HL-60/S4 treated with retinoic acid at 250 ng/mL for 4 days and 3 days (cell line): ENCODE results near the gene VEGFC.

Source experiments
- in situ Hi-C: fragments of 300-500 bp; cut with MboI; formaldehyde crosslinking; loops from 2 replicates; pipeline ENCODE4 v1.7.0; 2022; ENCODE audit warnings: low sequenced_read_pairs

The VEGFC gene

DNA sequence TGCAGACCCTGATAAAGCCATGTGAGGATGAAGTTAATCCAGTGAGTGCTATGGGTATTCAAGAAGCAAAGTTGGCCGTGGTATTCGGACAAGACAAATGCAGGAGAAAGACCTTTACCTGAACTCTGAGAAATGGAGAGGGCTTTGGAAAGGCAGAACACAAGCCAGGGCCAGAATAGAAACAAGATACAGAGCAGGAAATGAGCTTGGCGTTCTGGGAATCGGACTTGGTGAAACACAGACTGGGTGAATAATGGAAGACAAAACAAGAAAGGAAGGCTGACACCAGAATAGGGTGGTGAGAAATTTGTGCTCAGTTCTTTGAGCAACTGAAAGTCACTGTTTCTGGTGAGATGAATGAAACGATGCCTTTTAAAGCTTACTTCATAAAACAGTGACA is 83.3 kb downstream of the VEGFC start:
- in situ Hi-C loops = no loop called here

DNA sequence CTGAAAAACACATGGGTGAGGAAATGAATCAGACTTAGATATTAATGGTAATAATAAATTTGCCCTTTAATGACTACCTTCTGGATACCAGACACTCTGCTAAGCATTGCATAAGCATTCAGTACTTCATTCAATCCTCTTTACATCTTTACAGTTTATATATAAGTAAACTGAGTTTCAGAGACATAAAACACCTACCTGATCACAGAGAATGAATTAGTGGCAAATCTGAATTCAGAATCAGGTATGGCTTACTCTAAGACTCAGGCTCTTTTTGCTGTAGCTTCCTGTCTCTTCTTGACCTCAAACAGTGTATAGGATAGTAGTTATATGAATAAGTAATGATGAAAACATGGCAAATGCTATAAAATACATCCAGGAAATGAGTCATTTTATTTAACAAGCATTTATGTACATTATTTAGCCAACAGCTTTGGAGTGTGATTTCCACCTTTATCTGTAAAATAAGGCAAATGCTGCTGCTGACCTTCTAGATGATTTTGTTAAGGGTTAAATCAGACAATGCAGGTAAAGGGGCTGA is 83.9 kb downstream of the VEGFC start:
- in situ Hi-C loops = no loop called here

DNA sequence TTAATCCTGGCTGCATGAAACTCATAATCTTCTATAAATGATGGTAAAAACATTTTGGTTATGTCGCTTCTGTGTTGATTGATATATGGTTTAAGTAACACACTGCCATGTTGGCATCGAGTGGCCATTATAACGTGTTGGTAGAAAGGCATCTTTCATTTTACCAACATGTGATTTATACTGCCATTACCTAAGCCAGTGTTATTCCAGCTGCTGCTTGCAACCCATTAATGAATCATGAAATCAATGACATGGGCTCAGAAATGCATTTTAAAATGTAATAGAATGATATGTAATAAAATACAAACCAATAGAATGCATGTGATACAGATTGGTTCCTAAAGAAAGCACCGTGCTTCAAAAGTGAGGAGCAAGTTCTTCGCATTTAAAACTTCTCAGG is 102.0 kb downstream of the VEGFC start:
- in situ Hi-C loops = no loop called here

DNA sequence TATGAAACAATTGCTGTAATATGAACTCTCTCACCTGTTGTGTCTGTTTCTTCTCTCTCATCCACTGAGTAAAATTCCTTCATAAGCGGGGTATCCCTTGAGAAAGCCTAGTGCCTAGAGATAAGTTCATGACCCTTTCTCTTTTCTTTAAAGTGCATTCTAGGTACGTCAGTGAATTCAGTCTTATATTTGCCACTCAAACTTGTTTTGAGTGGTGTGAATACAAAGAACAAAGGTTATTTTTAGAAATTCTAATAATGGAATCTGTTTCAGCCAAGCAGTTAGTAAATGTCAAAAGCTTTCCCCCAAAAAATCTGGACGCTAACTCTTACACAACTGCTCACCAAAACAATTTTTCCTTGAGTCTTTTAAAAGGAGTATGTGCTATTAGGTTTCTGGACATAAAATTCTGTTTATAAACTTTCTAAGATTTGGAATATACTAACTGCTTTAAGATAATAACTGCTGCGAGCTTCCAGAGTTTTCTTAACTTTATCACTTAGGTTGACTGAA is 112.0 kb downstream of the VEGFC start:
- in situ Hi-C loops = no loop called here

DNA sequence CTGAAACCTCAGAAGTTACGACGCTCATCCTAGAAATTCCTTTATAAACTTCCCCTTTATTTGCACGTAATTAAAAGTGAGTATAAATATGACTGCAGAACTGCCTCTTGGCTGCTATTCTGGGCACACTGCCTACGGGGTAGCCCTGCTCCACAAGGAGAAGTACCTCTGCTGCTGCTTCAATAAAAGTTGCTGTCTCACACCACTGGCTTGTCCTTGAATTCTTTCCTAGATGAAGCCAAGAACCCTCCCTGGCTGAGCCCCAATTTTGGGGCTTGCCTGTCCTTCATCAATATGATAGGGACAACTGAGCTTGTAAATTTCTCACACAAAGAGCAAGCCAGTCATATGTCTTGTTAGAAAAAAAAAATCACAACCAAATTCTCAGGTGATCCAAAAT is 115.8 kb downstream of the VEGFC start:
- in situ Hi-C loops = no loop called here

DNA sequence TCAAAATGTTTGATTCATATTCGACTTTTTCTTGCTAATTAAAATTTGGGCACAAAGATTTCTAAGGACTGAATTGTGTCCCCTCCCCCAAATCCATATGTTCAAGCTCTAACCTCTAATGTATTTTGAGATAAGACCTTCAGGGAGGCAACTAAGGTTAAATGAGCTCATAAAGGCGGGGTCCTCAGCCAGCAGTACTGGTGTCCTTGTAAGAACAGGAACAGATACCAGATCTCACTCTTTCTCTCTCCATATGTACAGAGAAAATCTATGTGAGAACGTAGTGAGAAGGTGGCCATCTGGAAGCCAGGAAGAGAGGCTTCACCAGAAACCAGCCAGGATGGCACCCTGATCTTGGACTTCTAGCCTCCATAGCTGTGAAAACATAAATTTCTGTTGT is 116.9 kb downstream of the VEGFC start:
- in situ Hi-C loops = no loop called here

DNA sequence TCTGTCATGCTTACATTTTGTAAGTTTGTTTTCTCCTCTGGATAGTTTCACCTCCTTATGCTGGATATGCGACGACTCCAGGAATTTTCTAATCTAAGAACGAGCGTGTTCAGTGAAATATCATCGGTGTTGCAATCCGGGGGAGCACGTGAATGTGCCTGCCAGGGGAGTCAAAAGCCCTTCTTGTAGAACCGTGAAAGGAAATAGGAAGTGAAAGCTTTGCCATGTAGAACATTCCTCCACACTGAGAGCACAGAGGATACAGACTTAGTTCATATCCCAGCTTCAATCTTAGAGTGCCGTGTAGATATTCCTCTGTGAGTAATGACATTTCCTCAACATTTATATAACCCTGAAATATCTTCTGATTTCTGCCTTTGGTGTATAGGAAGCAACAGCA is 121.2 kb downstream of the VEGFC start:
- in situ Hi-C loops = no loop called here

DNA sequence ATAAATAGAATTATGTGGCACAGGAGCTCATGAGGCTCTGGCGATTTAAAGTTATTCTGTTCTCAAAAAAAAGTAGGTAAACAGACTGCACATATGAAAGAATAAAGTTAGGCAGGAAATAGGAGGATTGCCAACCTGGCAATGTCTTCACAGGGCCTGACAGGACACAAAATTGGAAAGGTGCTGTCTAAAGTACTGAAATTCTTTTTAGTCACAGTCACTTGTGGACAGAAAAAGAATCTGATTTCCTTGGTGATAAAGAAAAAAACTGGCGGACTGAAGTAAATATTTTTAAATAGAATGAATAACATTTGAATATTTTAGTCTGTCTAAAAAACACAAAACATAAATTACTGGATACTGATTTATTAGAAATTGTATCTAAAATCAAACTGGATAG is 124.4 kb downstream of the VEGFC start:
- in situ Hi-C loops = no loop called here

DNA sequence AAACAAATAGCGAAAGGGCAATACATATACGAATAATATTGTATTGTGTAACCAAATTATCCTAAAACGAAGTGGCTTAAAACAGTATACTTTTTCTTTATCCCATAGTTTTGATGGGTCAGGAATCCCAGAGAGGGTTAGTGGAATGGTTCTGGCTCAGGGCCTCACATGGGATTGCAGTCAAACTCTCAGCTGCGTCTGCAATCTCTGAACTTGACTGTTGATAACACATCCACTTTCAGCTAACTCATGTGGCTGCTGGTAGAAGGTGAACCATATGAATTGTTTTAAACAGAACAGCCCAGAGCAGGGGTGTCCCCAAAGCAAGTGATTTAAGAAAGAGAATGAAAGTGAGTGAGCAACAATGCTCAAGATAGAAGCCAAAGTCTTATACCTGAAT is 127.8 kb downstream of the VEGFC start:
- in situ Hi-C loops = no loop called here

DNA sequence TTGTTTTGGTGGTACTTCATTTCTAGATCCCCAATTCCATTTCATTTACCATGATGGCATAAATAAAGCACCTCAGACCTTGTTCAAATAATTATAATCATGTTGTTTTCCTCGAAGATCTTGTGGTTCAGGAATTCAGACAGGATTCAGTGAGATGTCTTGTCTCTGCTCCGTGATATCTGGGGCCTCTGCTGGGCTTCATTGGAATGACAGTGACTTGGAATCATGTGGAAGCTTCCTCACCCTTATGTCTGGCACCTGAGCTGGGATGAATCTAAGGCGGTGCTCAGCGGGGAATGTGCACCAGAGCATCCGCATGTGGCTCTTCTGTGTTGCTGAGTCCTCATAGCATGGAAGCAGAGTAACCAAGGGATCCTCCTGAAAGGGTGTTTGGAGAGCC is 132.2 kb downstream of the VEGFC start:
- in situ Hi-C loops = no loop called here

DNA sequence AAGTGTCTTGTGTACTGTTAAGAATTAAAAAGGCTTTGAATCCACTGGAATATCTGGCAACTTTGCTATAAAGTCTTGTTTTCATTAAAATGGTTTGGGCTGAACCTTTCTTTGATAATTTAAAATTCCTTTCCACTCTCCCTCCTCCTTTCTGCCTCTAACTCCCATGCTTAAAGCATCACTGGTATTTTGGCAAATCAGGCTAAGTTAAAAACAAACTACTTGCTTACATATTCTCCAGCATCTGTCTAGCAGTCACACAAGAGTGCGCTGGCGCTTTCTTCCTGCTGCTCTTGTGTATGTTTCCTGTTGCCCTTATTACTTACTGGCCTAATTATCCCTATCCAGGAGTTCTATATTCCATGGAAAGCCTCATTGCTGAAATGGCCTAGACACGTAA is 136.6 kb downstream of the VEGFC start:
- in situ Hi-C loops = no loop called here

DNA sequence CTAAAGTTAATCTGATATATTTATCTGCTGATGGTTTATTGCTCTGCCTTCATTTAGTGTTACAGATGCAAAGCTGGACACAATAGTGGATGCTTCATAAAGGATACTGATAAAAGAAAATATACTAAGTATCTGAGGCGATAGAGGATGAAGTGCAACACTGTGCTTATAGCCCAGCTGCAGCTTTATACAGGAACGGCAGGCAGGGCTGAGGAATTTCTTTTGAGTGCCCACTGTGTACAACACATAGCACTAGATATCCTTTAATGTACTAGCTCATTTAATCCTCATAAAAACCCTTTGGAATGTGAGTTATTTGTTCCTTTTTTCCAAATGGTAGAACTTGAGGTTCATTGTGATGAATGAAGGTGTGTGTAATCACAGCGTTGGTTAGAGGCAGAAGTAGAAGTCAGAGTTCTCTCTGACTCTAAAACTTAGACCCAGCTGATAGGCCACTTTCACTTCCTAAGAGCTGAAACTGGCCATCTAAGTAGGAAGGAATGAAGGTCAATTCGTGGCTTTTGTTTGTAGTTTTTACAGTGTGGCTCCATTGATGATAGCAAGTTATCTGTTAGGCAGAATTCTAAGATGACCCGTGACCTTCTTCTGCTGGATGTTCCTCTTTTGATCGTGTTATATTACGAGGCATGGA is 138.0 kb downstream of the VEGFC start:
- in situ Hi-C loops = no loop called here

DNA sequence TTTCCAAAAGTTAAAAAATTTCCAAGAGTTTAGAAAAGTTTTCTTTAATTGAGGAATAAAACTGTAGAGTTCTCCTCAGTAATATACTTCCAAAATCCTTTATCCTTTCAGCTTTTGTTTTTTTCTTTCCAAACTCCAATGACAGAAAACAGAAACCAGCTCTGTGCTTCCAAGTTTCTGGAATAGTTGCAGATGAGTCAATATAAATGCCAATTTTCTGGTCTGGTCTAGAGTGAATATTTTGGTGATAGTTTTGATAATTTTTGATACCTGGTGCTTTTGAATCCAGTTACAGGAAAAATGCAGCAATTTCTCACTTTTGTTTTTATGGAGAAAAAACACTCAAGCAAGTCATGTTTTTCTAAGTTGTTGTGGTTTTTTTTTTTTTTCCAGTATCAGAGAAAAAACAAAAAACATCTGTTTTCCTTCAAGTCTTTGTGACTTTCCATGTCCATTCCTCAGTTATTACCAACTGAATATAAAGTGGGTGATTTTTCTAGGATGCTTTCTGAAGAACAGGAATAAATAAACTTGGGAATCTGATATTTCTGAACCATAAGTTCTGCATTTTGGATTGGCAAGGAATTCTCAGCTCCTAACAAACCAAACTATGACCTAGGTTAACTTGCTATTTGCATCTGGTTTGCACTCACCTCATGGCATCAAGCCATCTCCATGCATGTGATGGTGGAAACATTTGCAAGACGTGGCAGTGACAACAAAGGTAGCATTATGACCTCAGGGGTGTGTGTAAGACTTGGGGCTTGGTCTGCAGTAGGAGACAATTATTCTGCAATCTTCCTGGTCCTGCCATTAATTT is 139.1 kb downstream of the VEGFC start:
- in situ Hi-C loops = no loop called here

DNA sequence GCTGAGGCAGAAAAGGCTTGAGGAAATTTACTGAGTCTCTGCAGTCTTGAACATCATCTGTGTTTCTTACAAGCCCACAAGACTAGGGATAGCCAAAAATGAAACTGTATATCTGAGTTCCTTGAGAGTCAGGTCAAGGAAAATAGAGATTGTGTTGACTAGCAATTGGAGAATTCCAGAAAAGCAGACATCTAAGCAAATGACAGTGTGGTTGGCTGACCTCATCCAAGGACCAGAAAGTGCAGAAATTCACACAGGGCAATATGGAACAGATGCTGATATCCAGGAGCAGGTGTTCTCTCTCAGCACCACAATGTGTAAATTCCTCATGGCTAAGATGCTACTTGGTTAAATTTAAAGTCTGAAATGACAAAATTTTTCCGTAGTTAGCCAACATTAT is 146.4 kb downstream of the VEGFC start:
- in situ Hi-C loops = no loop called here

DNA sequence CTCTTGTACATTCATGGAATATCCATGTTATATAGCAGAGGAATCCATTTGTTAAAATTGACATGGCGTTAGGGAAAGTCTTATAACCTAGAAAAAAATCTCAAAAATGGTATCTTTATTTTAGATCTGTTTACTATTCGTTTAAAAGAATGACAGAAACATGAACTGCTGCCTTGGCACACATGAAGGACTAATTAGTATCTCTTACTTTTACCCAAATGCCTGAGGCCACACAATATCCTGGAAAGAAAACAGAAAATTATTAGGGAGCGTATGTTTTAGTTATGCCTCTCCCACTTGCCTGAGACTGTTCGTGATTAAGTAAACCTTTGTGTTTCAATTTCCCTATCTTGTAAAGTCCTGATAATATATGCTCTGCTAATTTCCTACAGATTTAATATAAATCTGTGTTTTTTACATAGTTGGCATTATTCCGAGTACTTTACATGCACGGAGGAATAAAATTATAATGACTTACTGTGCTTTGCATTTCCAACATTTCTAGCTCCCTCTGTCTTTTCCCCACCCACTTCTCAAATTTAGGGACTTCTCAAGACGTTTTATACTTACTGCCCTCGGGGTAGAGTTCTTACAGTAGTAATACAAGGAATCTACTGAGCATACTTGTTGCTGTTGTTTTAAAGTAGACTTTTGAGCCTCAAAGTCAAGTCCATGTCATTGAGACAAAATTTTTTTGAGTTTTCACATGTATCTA is 147.3 kb downstream of the VEGFC start:
- in situ Hi-C loops = no loop called here

DNA sequence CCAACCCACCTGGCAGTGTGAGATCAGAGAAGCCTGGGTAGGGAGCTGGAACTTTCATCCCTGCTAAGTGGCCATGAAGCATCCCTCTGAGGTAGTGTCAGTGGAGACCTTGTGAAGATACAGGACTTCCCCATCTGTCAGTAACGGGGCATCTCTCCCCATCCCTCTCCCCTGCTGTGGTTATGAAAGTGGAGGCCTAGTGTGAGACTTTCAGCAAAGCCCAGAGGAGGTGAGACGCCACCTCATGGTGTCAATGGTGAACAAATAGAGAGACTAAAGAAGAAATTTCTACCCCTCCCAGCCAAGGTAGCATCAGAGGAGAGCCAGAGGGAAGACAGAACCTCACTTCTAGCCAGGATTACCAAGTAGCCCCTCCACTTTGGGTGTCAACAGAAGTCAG is 150.2 kb downstream of the VEGFC start:
- in situ Hi-C loops = no loop called here

DNA sequence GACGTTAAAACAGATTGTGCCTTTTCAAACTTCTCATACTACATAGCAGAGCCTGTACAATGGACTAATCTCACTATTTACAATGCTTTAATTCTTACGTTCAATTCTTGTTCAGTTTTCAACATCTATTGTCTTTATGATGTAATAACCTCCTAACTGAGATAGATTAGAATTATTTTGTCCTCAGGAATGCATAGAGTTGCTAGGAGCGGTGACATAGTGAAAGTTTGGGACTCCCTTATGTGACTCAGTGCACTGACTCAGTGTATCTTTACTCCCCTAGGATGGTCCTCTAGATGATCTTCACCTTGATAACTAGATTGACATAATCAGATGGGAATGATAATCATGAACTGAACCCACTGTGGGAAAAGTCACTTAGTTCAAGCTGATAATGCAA is 151.5 kb downstream of the VEGFC start:
- in situ Hi-C loops = no loop called here

DNA sequence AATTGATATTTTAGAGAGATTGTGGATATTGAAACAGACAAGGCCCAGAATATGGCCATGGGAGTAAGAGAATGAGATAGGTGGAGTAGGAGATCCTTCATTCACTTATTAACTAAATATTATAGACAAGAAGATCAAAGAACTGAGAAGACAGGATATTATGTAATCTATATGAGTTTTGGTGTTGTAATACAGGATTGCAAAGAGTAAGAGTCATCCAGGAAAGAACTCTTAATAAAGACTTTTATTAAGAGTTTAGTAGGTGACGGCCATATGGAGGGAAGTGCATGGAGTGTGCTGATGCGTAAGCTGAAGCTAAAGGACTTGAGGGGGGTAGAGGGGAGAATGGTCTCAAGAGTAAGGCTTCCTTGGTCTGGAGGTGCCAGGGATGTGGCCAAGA is 153.7 kb downstream of the VEGFC start:
- in situ Hi-C loops = no loop called here

DNA sequence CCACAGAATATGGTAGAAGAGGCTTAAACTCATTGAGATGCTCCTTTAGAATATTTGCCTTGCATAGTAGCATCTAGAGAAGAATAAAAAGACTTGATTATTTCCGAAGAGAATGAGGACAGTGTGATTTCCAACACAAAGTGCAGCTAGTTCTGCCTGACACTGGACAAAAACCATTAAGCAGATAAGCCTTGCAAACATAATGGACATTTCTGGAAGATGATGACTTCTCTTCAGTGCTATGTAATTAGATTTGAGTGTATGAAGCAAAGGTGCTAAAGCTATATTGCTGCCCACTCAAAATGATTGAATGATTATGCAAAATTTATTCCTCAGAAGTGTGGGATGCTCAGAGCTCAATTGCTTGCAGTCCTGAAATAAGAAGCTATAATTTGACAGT is 156.4 kb downstream of the VEGFC start:
- in situ Hi-C loops = no loop called here

DNA sequence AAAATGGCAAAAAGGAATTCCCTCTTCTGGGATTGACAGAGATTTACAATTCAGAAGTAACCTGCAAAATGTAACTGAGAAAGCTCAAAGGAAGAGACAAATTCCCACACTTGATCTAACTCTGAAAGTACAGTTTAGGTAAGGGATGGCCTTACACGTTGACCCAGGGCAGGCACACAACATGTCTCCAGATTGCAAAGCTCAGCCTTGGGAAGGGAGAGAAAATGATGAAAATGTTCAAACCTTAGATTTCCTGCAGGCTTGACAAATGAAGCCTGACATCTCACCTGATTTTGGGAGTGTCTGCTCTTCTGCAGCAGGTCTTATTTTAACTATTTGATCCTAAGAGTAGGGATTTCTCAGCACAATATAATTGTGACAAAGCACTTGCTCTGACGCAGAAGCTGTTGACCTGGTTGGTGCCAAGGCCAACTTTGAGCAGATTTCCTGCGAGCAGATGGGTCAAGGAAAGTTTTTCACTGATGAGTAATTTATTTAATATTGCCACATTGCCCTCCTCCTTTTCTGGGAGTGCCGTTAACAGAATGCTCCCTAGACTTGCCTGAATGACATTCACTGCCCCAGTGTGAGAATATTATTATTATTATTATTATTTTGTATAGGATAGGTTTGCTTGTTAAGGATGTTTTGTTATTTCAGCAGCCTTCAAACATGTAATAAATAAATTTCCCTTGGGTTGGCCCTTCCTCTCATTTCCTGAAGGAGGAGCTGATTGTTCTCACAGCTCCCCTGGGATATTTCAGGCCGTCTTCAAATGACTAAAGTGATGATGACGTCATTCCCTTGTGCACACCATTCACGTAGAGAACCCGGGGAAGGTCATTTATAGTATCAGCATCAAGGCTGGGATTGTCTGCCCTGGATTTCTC is 157.1 kb downstream of the VEGFC start:
- in situ Hi-C loops = no loop called here
